ENCODE measurements around the gene CAPN10.

Gene CAPN10

GRCh38 chr2:240564561-240565332 is 21.8 kb upstream of the CAPN10 start:
- no peak for DNase-seq

GRCh38 chr2:240565333-240566202 is 21.0 kb upstream of the CAPN10 start:
- no peak for DNase-seq

GRCh38 chr2:240566203-240567136 is 20.1 kb upstream of the CAPN10 start:
- DNase-seq, result peak; percentile 14

GRCh38 chr2:240567137-240567871 is 19.2 kb upstream of the CAPN10 start:
- no peak for DNase-seq

GRCh38 chr2:240567872-240568677 is 18.5 kb upstream of the CAPN10 start, which contains the start of gene RNPEPL1:
RNPEPL1 (plus strand) TSS chr2:240568484; CDS start chr2:240568587, 103 bp downstream.
- DNase-seq, result no peak

- DNase-seq, result no peak
Observed at GRCh38 chr2:240568678-240569522, 17.6 kb upstream of the CAPN10 start.

GRCh38 chr2:240569523-240569997 is 17.0 kb upstream of the CAPN10 start:
- no peak for DNase-seq

GRCh38 chr2:240569998-240570530 is 16.5 kb upstream of the CAPN10 start:
- DNase-seq, result no peak

- DNase-seq, result no peak
Observed at GRCh38 chr2:240570531-240571313, 15.8 kb upstream of the CAPN10 start.

- DNase-seq, result no peak
Observed at GRCh38 chr2:240571314-240571973, 15.1 kb upstream of the CAPN10 start.

- no peak for DNase-seq
Observed at GRCh38 chr2:240572141-240573031, 14.1 kb upstream of the CAPN10 start.

- DNase-seq, result no peak
Observed at GRCh38 chr2:240573071-240573515, 13.4 kb upstream of the CAPN10 start.

GRCh38 chr2:240573516-240574385 is 12.8 kb upstream of the CAPN10 start:
- DNase-seq, result no peak

- DNase-seq, result no peak
Observed at GRCh38 chr2:240574386-240575100, 12.0 kb upstream of the CAPN10 start.

All from amniotic stem cell (primary cell).